OCI-LY1 (cell line): Measurements from ENCODE around the gene ADGRV1.

Source experiments
- CTCF ChIP-seq: fragments of 200-600 bp; sonication (generic), shearing (Covaris generic); IDR thresholded peaks from 2 replicates; pipeline ENCODE4 v1.5.1; 2017; ENCODE audit warnings: mild to moderate bottlenecking, antibody characterized with exemption, low read length, moderate library complexity, mixed read lengths
- EZH2 ChIP-seq: fragments of 200-600 bp; sonication (generic), shearing (Covaris generic); IDR thresholded peaks from 2 replicates; pipeline ENCODE4 v1.8.0; 2017; ENCODE audit warnings: borderline replicate concordance, mixed run types, mild to moderate bottlenecking, antibody characterized with exemption, low read length, moderate library complexity, mixed read lengths

GRCh38 chr5:90878549-90879196 is 320.1 kb downstream of the ADGRV1 start:
- no peak for TF ChIP-seq CTCF
- no peak for TF ChIP-seq EZH2
